GM13976 (cell line): Measurements from ENCODE around the gene ZDHHC3.

ENCODE experiments used
- DNase-seq: peaks from one replicate; pipeline ENCODE4 v3.0.0; 2012; ENCODE audit warnings: low spot score
- in situ Hi-C: fragments of 300-500 bp; cut with MboI; formaldehyde crosslinking; loops from one replicate; pipeline ENCODE4 v1.12.0; 2022; ENCODE audit warnings: low sequenced_read_pairs, mixed read lengths, inconsistent platforms; ENCODE audit not compliant: unreplicated experiment
- TF ChIP-seq, protein P1 (sequence below): IDR thresholded peaks from 2 replicates; pipeline ENCODE4 v1.5.1; 2012; ENCODE audit warnings: borderline replicate concordance, mild to moderate bottlenecking; ENCODE audit not compliant: insufficient read depth; ENCODE audit errors: extremely low read depth, missing control alignments, control extremely low read depth

Gene ZDHHC3

DNA sequence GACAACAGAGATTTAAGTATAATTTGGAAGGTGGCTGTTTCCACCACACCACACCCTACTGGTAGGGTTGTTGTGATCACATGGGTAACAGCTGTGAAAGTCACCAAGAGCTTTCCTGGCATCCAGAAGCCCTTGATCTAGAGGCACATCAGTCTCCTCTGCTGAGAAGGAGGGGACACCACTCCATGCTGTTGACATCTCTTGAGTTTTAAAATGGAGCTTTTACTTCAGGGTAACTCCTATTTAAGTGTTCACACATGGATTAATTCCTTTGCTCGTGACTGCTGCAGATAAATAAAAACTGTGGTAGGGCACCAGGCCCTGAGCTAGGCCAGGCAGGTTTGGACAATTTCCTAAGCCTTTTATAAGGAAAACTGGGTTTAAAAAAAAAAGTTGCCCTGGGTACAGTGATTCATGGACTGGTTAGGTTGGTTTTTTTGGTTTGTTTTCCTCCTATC is 7.5 kb upstream of the ZDHHC3 start:
- no peak for DNase-seq
- TF ChIP-seq, protein P1, sequence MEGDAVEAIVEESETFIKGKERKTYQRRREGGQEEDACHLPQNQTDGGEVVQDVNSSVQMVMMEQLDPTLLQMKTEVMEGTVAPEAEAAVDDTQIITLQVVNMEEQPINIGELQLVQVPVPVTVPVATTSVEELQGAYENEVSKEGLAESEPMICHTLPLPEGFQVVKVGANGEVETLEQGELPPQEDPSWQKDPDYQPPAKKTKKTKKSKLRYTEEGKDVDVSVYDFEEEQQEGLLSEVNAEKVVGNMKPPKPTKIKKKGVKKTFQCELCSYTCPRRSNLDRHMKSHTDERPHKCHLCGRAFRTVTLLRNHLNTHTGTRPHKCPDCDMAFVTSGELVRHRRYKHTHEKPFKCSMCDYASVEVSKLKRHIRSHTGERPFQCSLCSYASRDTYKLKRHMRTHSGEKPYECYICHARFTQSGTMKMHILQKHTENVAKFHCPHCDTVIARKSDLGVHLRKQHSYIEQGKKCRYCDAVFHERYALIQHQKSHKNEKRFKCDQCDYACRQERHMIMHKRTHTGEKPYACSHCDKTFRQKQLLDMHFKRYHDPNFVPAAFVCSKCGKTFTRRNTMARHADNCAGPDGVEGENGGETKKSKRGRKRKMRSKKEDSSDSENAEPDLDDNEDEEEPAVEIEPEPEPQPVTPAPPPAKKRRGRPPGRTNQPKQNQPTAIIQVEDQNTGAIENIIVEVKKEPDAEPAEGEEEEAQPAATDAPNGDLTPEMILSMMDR: no peak
- in situ Hi-C loops: no loop called here

DNA sequence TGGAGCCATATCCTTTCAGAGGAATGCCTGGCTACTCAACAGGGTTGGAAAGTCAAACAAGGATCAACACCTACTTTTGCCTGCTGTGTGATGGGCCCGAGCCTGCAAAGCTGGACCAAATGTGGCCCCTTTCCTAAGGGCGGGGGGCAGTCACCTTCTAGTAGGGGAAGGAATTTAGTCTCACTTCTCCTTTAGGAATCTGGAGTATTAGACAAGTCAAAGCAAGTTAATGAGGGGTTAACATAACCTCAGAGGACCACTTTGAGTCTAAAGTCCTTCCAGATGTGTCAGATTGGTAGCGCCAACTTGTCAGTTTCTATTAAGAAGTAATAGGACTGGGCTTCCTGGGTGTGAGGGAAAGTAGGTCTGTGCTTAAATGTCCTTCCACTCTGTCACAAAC is 6.8 kb upstream of the ZDHHC3 start:
- in situ Hi-C loops: no loop called here
- TF ChIP-seq, protein P1: no peak

DNA sequence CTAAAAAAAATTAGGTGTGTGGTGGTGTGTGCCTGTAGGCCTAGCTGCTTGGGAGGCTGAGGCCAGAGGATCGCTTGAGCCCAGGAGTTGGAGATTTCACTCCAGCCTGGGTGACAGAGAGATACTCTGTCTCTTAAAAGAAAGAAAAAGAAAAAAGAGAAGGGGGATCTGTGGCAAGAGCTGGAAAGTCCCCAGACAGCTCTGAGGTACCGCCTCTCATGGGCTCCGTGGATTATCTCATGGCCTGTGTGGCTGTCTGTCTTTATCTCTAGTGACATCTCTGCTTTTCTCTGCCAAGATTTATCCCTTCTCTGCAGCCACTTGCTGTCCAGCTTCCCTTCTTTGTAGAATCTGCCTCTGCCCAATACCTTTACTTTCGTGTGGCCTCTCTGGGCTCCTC is 5.8 kb upstream of the ZDHHC3 start:
- peak; percentile 51 for DNase-seq
- in situ Hi-C loops: no loop called here
- TF ChIP-seq, protein P1: no peak

More for the DNA sequence above, 6.8 kb upstream of the ZDHHC3 start:
- DNase-seq: no peak

- TF ChIP-seq, protein P1: no peak
- in situ Hi-C loops: no loop called here
- DNase-seq: no peak
Measured at GRCh38 chr3:44981220-44981619, 5.2 kb upstream of the ZDHHC3 start.

GRCh38 chr3:44974416-44974815 is 1.6 kb downstream of the ZDHHC3 start:
- in situ Hi-C loops: no loop called here
- DNase-seq: no peak
- TF ChIP-seq, protein P1: no peak

DNA sequence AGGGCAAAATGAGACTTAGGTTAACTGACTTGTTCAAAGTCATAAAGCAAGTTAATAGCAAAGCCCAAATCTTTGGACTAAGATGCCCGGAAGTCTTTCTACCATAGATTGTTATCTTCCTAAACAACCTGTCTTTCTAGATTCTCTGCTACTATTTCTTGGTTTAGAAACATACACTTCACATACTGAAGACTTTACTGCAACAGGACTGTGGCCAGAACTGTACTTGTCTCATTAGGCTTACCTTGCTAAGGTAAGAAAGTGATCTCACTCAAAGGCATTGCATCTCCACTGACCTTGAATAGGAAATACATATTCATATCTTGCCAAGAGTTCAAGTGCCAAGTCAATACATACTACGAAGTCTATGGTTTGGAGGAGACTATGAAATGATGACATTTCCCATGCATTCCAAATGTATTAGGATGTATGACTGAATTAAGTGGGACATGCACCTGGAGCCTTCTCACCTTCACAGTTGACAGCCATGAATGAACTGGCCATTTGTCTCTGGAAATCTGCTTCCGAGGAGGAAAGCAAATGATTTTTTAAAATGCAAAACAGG is 5.0 kb downstream of the ZDHHC3 start:
- TF ChIP-seq, protein P1: no peak
- no peak for DNase-seq
- in situ Hi-C loops: no loop called here
